WERI-Rb-1 (cell line): ENCODE measurements around the gene DNAJB1.

Source experiments
- DNase-seq: peaks from one replicate; pipeline ENCODE4 v3.0.0-alpha.2; 2020
- H3K27ac ChIP-seq: fragments of 250-450 bp; sonication (Bioruptor Pico); 2 replicates; pipeline ENCODE4 v1.5.1; 2020; ENCODE audit warnings: mild to moderate bottlenecking, moderate library complexity
- H3K27me3 ChIP-seq: fragments of 250-450 bp; sonication (Bioruptor Pico); 2 replicates; pipeline ENCODE4 v1.5.1; 2021; ENCODE audit warnings: mild to moderate bottlenecking, low read depth, moderate library complexity; ENCODE audit not compliant: insufficient read depth, severe bottlenecking
- H3K36me3 ChIP-seq: fragments of 250-450 bp; sonication (Bioruptor Pico); 2 replicates; pipeline ENCODE4 v1.5.1; 2020; ENCODE audit warnings: mild to moderate bottlenecking, moderate library complexity
- H3K4me3 ChIP-seq: 2 replicates; pipeline ENCODE4 v1.5.1; 2011; ENCODE audit warnings: low read depth, mild to moderate bottlenecking, control low read depth, low read length
- H3K9me3 ChIP-seq: fragments of 250-450 bp; sonication (Bioruptor Pico); 2 replicates; pipeline ENCODE4 v1.5.1; 2021; ENCODE audit warnings: mild to moderate bottlenecking, moderate library complexity; ENCODE audit not compliant: severe bottlenecking
- CTCF ChIP-seq: IDR thresholded peaks from 2 replicates; pipeline ENCODE4 v1.5.1; 2011; ENCODE audit warnings: low read depth, mild to moderate bottlenecking, control low read depth, inconsistent platforms, low read length

Gene DNAJB1

GRCh38 chr19:14519245-14519859 lies 1.2 kb upstream of the DNAJB1 start:
- Histone ChIP-seq H3K27me3 (no peaks in the 10 kb centered on the region), H3K9me3 (no peaks in the 10 kb centered on the region), H3K36me3 (peaks cover 27% of the 10 kb centered on the region), H3K27ac (peak overlapping the region; percentile 82), H3K4me3 (peak overlapping the region; percentile 43; the same call in 1 of the 2 replicates)
- no peak for TF ChIP-seq CTCF
- DNase-seq: no peak

GRCh38 chr19:14517446-14517839 lies 754 bp downstream of the DNAJB1 start:
- Histone ChIP-seq H3K36me3 (peaks cover 40% of the 10 kb centered on the region), H3K4me3 (peak overlapping the region; percentile 66), H3K9me3 (no peaks in the 10 kb centered on the region), H3K27ac (peak overlapping the region; percentile 95), H3K27me3 (no peaks in the 10 kb centered on the region)
- TF ChIP-seq CTCF: no peak
- DNase-seq: no peak

GRCh38 chr19:14516746-14517438 lies 1.3 kb downstream of the DNAJB1 start:
- Histone ChIP-seq H3K27ac (no peak overlapping the region; the same call in 1 of the 2 replicates), H3K4me3 (peak overlapping the region; percentile 66), H3K27me3 (no peaks in the 10 kb centered on the region), H3K36me3 (peaks cover 40% of the 10 kb centered on the region), H3K9me3 (no peaks in the 10 kb centered on the region)
- DNase-seq: no peak
- no peak for TF ChIP-seq CTCF

GRCh38 chr19:14516048-14516534 lies 2.1 kb downstream of the DNAJB1 start:
- Histone ChIP-seq H3K36me3 (peaks cover 40% of the 10 kb centered on the region), H3K9me3 (no peaks in the 10 kb centered on the region), H3K27me3 (no peaks in the 10 kb centered on the region), H3K4me3 (no peak overlapping the region), H3K27ac (no peak overlapping the region)
- TF ChIP-seq CTCF: 0 out of 2 replicates have a peak, but pooled peaks have one; percentile 14
- no peak for DNase-seq

GRCh38 chr19:14515501-14516047 lies 2.6 kb downstream of the DNAJB1 start:
- Histone ChIP-seq H3K9me3 (no peaks in the 10 kb centered on the region), H3K4me3 (no peak overlapping the region), H3K36me3 (peaks cover 40% of the 10 kb centered on the region), H3K27ac (no peak overlapping the region), H3K27me3 (no peaks in the 10 kb centered on the region)
- no peak for TF ChIP-seq CTCF
- DNase-seq: no peak
